Gastroesophageal sphincter (tissue), 4 donors: ENCODE results near the gene CASK. TPM values are rescaled to one million over a fixed set of nuclear protein-coding genes. Genes with fewer than 3 reads are reported as not detected.

Experiments used
- ATAC-seq: fragments of 150-250 bp; one replicate; pipeline ENCODE4 v1.9.1; 2016; ENCODE audit warnings: mild to moderate bottlenecking, moderate library complexity
- H3K27ac ChIP-seq, 4 donors: fragments of 200-600 bp; sonication (generic) in 3 of 4; 1 replicate in 3 of 4; 2 replicates in 1 of 4; pipeline ENCODE4 v1.5.1; 2016 to 2019
- H3K27me3 ChIP-seq: fragments of 200-600 bp; sonication (generic); one replicate; pipeline ENCODE4 v1.5.1; 2019
- H3K36me3 ChIP-seq, 2 donors: fragments of 200-600 bp; sonication (generic); one replicate each; pipeline ENCODE4 v1.5.1; 2019; ENCODE audit warnings: control low read depth in 1 of 2
- H3K4me1 ChIP-seq, 3 donors: fragments of 200-600 bp; sonication (generic); 1 replicate in 2 of 3; 2 replicates in 1 of 3; pipeline ENCODE4 v1.5.1; 2016 to 2019; ENCODE audit warnings: control low read depth in 2 of 3
- H3K4me3 ChIP-seq, 2 donors: fragments of 200-600 bp; sonication (generic); one replicate each; pipeline ENCODE4 v1.5.1; 2019; ENCODE audit warnings: mild to moderate bottlenecking in 1 of 2, moderate library complexity in 1 of 2
- H3K9me3 ChIP-seq, 3 donors: fragments of 200-600 bp; sonication (generic); one replicate each; pipeline ENCODE4 v1.5.1; 2017 to 2019; ENCODE audit warnings: control low read depth in 2 of 3
- CTCF ChIP-seq, 4 experiments: fragments of 200-600 bp in 2 of 4; fragments of 450-650 bp in 2 of 4; sonication (generic) in 1 of 4; IDR thresholded peaks; one replicate each; pipeline ENCODE4 v1.5.1; 2017 to 2019; ENCODE audit warnings: antibody characterized with exemption in 4 of 4, mild to moderate bottlenecking in 2 of 4, moderate library complexity in 2 of 4
- EP300 ChIP-seq: sonication (generic); formaldehyde crosslinking; IDR thresholded peaks from one replicate; pipeline ENCODE4 v1.6.1; 2017; ENCODE audit warnings: antibody characterized with exemption, mild to moderate bottlenecking
- POLR2A ChIP-seq, 2 donors: fragments of 450-650 bp; IDR thresholded peaks; one replicate each; pipeline ENCODE4 v1.6.1; 2017; ENCODE audit warnings: antibody characterized with exemption in 2 of 2, mild to moderate bottlenecking in 2 of 2, moderate library complexity in 1 of 2
- POLR2AphosphoS5 ChIP-seq: sonication (generic); formaldehyde crosslinking; IDR thresholded peaks from one replicate; pipeline ENCODE4 v1.6.1; 2017; ENCODE audit warnings: antibody characterized with exemption
- WGBS, 2 donors: methylation state at CpG; one replicate each; pipeline ENCODE4 v1.1.5; 2018; ENCODE audit warnings: low coverage in 1 of 2; 5-methylcytosine and 5-hydroxymethylcytosine counted together
- total RNA-seq, 4 donors: library from RNA; depleted of rRNA; stranded (reverse); fragments of >200 nt; gene quantifications; one replicate each; pipeline ENCODE4 v1.1.0, GENCODE V29; 2016

Gene CASK
- total RNA-seq, 4 donors from 2014 or later, result 22.6 to 55.0 (median 30.5) TPM

DNA sequence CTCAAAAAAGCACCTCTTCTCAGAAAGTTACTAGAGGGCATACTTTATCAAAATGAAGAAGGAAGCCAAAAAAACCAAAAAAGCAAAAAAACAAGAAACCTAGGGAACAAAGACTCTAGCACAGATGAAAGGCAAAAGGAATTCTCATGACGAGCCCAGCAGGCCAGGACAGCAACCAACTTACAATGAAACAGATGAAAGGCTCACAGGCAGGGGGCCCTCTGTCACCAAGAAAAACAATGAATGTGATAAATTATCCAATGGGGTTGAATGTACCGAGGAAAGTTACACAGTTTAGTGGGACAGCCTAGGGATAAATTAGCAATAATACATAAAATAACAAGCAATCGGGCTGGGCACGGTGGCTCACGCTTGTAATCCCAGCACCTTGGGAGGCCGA is 120.4 kb downstream of the CASK start:
- H3K9me3 ChIP-seq, result no peaks in the 10 kb centered on the region
- ATAC-seq, result no peak
- H3K4me1 ChIP-seq, result no peaks in the 10 kb centered on the region
- 56 to 76% methylated on average over 3 to 5 of the region's 6 CpGs for WGBS, 2 donors
- no peaks in the 10 kb centered on the region for H3K27me3 ChIP-seq
- TF ChIP-seq POLR2AphosphoS5, result no peak
- TF ChIP-seq CTCF (IDR thresholded peaks at IDR 0.05), result no peak
- no peak for TF ChIP-seq POLR2A (IDR thresholded peaks at IDR 0.05)
- TF ChIP-seq EP300, result no peak
- H3K27ac ChIP-seq, result no peak overlapping the region
- no peak overlapping the region for H3K4me3 ChIP-seq
- H3K36me3 ChIP-seq, result no peaks in the 10 kb centered on the region

GRCh38 chrX:41799661-41800060 is 123.7 kb downstream of the CASK start:
- TF ChIP-seq EP300 (no peak), CTCF (IDR thresholded peaks at IDR 0.05) (no peak), POLR2AphosphoS5 (no peak), POLR2A (IDR thresholded peaks at IDR 0.05) (no peak)
- Histone ChIP-seq H3K4me1 (no peaks in the 10 kb centered on the region), H3K4me3 (no peak overlapping the region), H3K27me3 (no peaks in the 10 kb centered on the region), H3K36me3 (no peaks in the 10 kb centered on the region), H3K27ac (no peak overlapping the region), H3K9me3 (no peaks in the 10 kb centered on the region)
- no peak for ATAC-seq
- WGBS, 2 donors, result no CpG with 5 or more reads among the region's 6 CpGs

GRCh38 chrX:41796577-41796976 is 126.8 kb downstream of the CASK start:
- ATAC-seq, result no peak
- Histone ChIP-seq H3K27ac (no peak overlapping the region), H3K4me3 (no peak overlapping the region), H3K4me1 (no peaks in the 10 kb centered on the region), H3K9me3 (no peaks in the 10 kb centered on the region), H3K36me3 (no peaks in the 10 kb centered on the region), H3K27me3 (no peaks in the 10 kb centered on the region)
- WGBS, 2 donors, result 50 to 64% methylated on average over 1 of the region's 1 CpG
- TF ChIP-seq EP300 (no peak), POLR2A (IDR thresholded peaks at IDR 0.05) (no peak), POLR2AphosphoS5 (no peak), CTCF (IDR thresholded peaks at IDR 0.05) (no peak)

DNA sequence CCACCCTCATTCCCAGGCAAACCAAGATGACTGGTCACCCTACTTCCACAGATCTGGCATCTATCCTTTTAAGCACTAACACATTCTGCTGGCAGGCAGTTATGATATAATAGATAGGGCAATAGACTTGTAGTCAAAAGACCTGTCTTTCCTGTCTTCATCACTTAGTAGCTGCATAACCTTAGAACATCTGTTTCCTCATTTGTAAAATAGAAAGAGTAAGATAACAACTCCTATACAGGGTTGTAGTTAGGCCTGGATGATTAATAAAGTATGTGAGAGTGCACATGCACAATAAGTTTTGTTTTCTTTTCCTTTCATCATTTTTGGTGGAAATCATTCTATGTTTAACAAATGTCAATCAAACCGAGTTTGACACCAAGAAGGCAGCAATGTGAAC is 127.3 kb downstream of the CASK start:
- TF ChIP-seq POLR2AphosphoS5 (no peak), POLR2A (IDR thresholded peaks at IDR 0.05) (no peak), EP300 (no peak), CTCF (IDR thresholded peaks at IDR 0.05) (no peak)
- no peaks in the 10 kb centered on the region for H3K9me3 ChIP-seq
- H3K27ac ChIP-seq, result no peak overlapping the region
- no peak for ATAC-seq
- no peaks in the 10 kb centered on the region for H3K27me3 ChIP-seq
- WGBS, 2 donors, result 44 to 90% methylated on average over 1 of the region's 1 CpG
- no peaks in the 10 kb centered on the region for H3K4me1 ChIP-seq
- H3K36me3 ChIP-seq, result no peaks in the 10 kb centered on the region
- H3K4me3 ChIP-seq, result no peak overlapping the region

GRCh38 chrX:41789374-41789773 is 134.0 kb downstream of the CASK start:
- no peak overlapping the region for H3K27ac ChIP-seq
- H3K4me1 ChIP-seq, result no peaks in the 10 kb centered on the region
- ATAC-seq, result no peak
- H3K4me3 ChIP-seq, result no peak overlapping the region
- H3K9me3 ChIP-seq, result no peaks in the 10 kb centered on the region
- H3K36me3 ChIP-seq, result no peaks in the 10 kb centered on the region
- H3K27me3 ChIP-seq, result no peaks in the 10 kb centered on the region
- 25 to 35% methylated on average over 1 to 2 of the region's 2 CpGs for WGBS, 2 donors
- no peak for TF ChIP-seq POLR2AphosphoS5
- TF ChIP-seq POLR2A (IDR thresholded peaks at IDR 0.05), result no peak
- TF ChIP-seq EP300, result no peak
- TF ChIP-seq CTCF (IDR thresholded peaks at IDR 0.05), result no peak
